ENCODE results near the gene CD8A.

CD8A gene

GRCh38 chr2:86785456-86785855, 5.3 kb downstream of the CD8A start:
- H3K4me3 ChIP-seq (ENCODE audit: low read depth, low read length), result no peak overlapping the region
- no peak for TF ChIP-seq CTCF (conservative IDR thresholded peaks at IDR 0.05; ENCODE audit: low read depth, low read length)
- no peak for DNase-seq (ENCODE audit: low read depth)

GRCh38 chr2:86783615-86784339, 6.9 kb downstream of the CD8A start:
- TF ChIP-seq CTCF (conservative IDR thresholded peaks at IDR 0.05; ENCODE audit: low read depth, low read length), result no peak
- no peak overlapping the region for H3K4me3 ChIP-seq (ENCODE audit: low read depth, low read length)
- DNase-seq (ENCODE audit: low read depth), result no peak

GRCh38 chr2:86782748-86783147, 8.0 kb downstream of the CD8A start:
- no peak for DNase-seq (ENCODE audit: low read depth)
- no peak for TF ChIP-seq CTCF (conservative IDR thresholded peaks at IDR 0.05; ENCODE audit: low read depth, low read length)

GRCh38 chr2:86781363-86781762, 9.3 kb downstream of the CD8A start:
- no peak for DNase-seq (ENCODE audit: low read depth)

More at GRCh38 chr2:86782748-86783147, 8.0 kb downstream of the CD8A start:
- no peak overlapping the region for H3K4me3 ChIP-seq (ENCODE audit: low read depth, low read length)

GRCh38 chr2:86779971-86780370, 10.7 kb downstream of the CD8A start:
- no peak for DNase-seq (ENCODE audit: low read depth)
- no peak for TF ChIP-seq CTCF (conservative IDR thresholded peaks at IDR 0.05; ENCODE audit: low read depth, low read length)
- H3K4me3 ChIP-seq (ENCODE audit: low read depth, low read length), result no peak overlapping the region

More at GRCh38 chr2:86781363-86781762, 9.3 kb downstream of the CD8A start:
- no peak for TF ChIP-seq CTCF (conservative IDR thresholded peaks at IDR 0.05; ENCODE audit: low read depth, low read length)
- H3K4me3 ChIP-seq (ENCODE audit: low read depth, low read length), result no peak overlapping the region

GRCh38 chr2:86778957-86779356, 11.8 kb downstream of the CD8A start:
- no peak for TF ChIP-seq CTCF (conservative IDR thresholded peaks at IDR 0.05; ENCODE audit: low read depth, low read length)
- no peak overlapping the region for H3K4me3 ChIP-seq (ENCODE audit: low read depth, low read length)
- DNase-seq (ENCODE audit: low read depth), result no peak

- TF ChIP-seq CTCF (conservative IDR thresholded peaks at IDR 0.05; ENCODE audit: low read depth, low read length), result no peak
- DNase-seq (ENCODE audit: low read depth), result peak; percentile 12
- H3K4me3 ChIP-seq (ENCODE audit: low read depth, low read length), result no peak overlapping the region
These were observed 14.2 kb downstream of the CD8A start for GRCh38 chr2:86776532-86776931.

All from choroid plexus epithelial cell (primary cell).